ENCODE results near the gene FGF18. TPM values are rescaled to one million over a fixed set of nuclear protein-coding genes. Genes with fewer than 3 reads are reported as not detected.

Gene FGF18
- total RNA-seq, 1 experiment from 2014 or later: 0.94 TPM

- no peak overlapping the region for H3K9ac ChIP-seq (ENCODE audit: extremely low read depth, insufficient read length, low read length)
- H2BK15ac ChIP-seq (ENCODE audit: low read depth, low read length): no peak overlapping the region
- no peak overlapping the region for H3T11ph ChIP-seq (ENCODE audit: low read length)
- no CpG with 5 or more reads among the region's 8 CpGs for WGBS (ENCODE audit: extremely low coverage, insufficient read length, low lambda C conversion rate)
- H3K14ac ChIP-seq (ENCODE audit: insufficient read depth, low read length): no peak overlapping the region
- Mint-ChIP-seq H3K27ac (no peak overlapping the region), H3K4me3 (no peak overlapping the region), H3K36me3 (ENCODE audit: insufficient read depth in 1 of 3, low read depth in 3 of 3) (peaks cover 0 to 3% (median 0%) of the 10 kb centered on the region in 3 experiments; a peak in 2 of 7 replicates), H3K4me1 (peaks cover 18 to 25% of the 10 kb centered on the region in 2 experiments), H3K9me3 (no peaks in the 10 kb centered on the region), H3K27me3 (ENCODE audit: low read depth) (no peaks in the 10 kb centered on the region; the same call in 1 of the 2 replicates)
- H2BK120ac ChIP-seq (ENCODE audit: low read depth, low read length, poor library complexity, severe bottlenecking): no peak overlapping the region
- no peak overlapping the region for H2BK5ac ChIP-seq (ENCODE audit: insufficient read length, low read length)
- H2BK20ac ChIP-seq (ENCODE audit: low read depth, low read length, poor library complexity, severe bottlenecking): no peak overlapping the region
- H3K79me1 ChIP-seq (ENCODE audit: insufficient read depth, low read depth, low read length, poor library complexity, severe bottlenecking): no peaks in the 10 kb centered on the region
- no peaks in the 10 kb centered on the region for H3K9me3 ChIP-seq (ENCODE audit: control insufficient read depth, low read depth, low read length)
- H3K79me2 ChIP-seq (ENCODE audit: insufficient read depth, low read length): no peaks in the 10 kb centered on the region
- no peak overlapping the region for H2BK12ac ChIP-seq (ENCODE audit: insufficient read length, low read depth, low read length)
- no peaks in the 10 kb centered on the region for H4K20me1 ChIP-seq (ENCODE audit: control insufficient read depth, insufficient read depth, insufficient read length)
- H3K18ac ChIP-seq (ENCODE audit: insufficient read length, low read depth, low read length): no peak overlapping the region
- no peak for DNase-seq
- no peaks in the 10 kb centered on the region for H3K23me2 ChIP-seq (ENCODE audit: insufficient read length, low read depth, low read length, poor library complexity, severe bottlenecking)
- no peak overlapping the region for H3K23ac ChIP-seq (ENCODE audit: insufficient read length, low read depth, low read length)
- no peak overlapping the region for H2AK5ac ChIP-seq (ENCODE audit: insufficient read length, low read length)
- no peak overlapping the region for H2AFZ ChIP-seq (ENCODE audit: low read length)
- H3K4me2 ChIP-seq (ENCODE audit: insufficient read depth, insufficient read length, low read length): no peak overlapping the region
- no peak for TF ChIP-seq CTCF (conservative IDR thresholded peaks at IDR 0.05)
- H4K8ac ChIP-seq (replicated peaks; ENCODE audit: insufficient read length, low read depth, low read length): no peak overlapping the region
- no peaks in the 10 kb centered on the region for H3K27me3 ChIP-seq (ENCODE audit: insufficient read depth, low read length)
- no peak overlapping the region for H4K91ac ChIP-seq (ENCODE audit: insufficient read length, low read depth, low read length)
- H3K4ac ChIP-seq (ENCODE audit: low read depth, low read length): no peak overlapping the region
- peaks cover 3% of the 10 kb centered on the region; the same call in 1 of the 2 replicates for H3K4me1 ChIP-seq (ENCODE audit: insufficient read depth, low read length)
- H4K5ac ChIP-seq (ENCODE audit: insufficient read length, low read depth, low read length): no peak overlapping the region
- H3K27ac ChIP-seq (ENCODE audit: insufficient read length, low read depth, low read length): no peak overlapping the region
- H3K56ac ChIP-seq (ENCODE audit: insufficient read length, low read depth, low read length): no peak overlapping the region
Observed at GRCh38 chr5:171432076-171432475, 12.6 kb downstream of the FGF18 start.
